ENCODE results near the gene TMTC2.

DNA sequence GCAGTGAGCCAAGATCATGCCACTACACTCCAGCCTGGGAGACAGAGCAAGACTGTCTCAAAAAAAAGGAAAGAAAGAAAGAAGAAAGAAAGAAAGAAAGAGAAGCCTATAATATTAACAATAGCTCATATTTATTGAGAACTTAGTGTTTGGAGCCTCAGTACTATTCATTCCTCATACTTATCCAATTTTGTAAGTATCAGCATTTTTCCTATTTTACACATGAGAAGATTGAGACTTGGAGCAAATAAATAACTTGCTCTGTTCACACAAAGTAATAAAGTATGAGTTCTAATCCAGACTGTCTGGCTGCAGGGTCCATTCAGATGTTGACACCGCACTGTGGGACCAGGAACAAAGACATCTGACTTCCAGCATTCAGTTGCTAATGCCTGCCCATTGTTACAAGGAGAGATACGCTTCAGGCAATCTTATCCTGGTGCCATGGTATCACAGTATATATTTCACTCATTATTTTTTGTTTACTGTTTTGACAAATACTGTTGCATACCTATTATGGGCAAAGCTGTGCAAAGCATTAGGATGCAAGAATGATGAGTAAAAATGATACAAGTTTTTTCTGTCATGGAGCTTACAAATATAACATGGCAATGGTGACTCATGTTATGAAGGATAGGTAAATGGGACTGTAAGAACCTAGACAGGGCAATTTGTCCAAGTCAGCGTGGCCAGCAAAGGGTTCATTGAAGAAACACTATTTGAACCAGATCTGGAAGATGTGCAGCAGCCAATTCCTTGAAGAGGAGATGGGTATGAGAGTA lies 21.4 kb upstream of the TMTC2 start:
- TF ChIP-seq POLR2A (IDR thresholded peaks at IDR 0.05; ENCODE audit: low read length), result no peak
- no peak for TF ChIP-seq GATA1 (IDR thresholded peaks at IDR 0.05; ENCODE audit: low read depth, low read length)
